ENCODE measurements around the gene GRIK2. TPM values are rescaled to one million over a fixed set of nuclear protein-coding genes. Genes with fewer than 3 reads are reported as not detected.
A peak's percentile ranks its signal among the peaks of the same experiment; 100 is the strongest.

GRIK2 gene
- total RNA-seq, 1 experiment from 2014 or later, result 0.70 TPM

DNA sequence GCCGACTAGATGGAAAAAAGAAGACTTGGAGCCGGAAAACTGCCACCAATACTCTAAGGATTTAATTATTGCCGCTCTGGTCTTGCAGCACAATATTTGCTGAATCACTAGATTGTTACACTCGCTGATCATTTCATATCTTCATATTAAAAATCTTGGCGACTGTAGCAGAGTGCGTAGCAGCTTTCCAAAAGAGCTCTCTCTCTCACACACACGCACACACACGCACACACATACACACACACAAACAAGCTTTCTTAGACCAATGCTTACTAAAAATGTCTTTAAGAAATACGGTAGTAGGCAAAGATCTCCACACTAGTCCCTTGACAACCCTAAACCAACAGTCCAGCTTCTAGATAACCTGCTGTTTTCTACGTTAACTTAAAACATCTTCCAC lies 7.7 kb downstream of the GRIK2 start:
- Histone ChIP-seq H3K79me2 (ENCODE audit: insufficient read depth, low read length) (no peaks in the 10 kb centered on the region), H3K4me1 (ENCODE audit: insufficient read depth, low read length) (peaks cover 10% of the 10 kb centered on the region), H3K4me2 (ENCODE audit: insufficient read depth, insufficient read length, low read length) (peak overlapping the region; percentile 98), H3T11ph (ENCODE audit: low read length) (no peak overlapping the region), H3K18ac (ENCODE audit: insufficient read length, low read depth, low read length) (no peak overlapping the region), H4K20me1 (ENCODE audit: control insufficient read depth, insufficient read depth, insufficient read length) (no peaks in the 10 kb centered on the region), H3K14ac (ENCODE audit: insufficient read depth, low read length) (no peak overlapping the region), H3K9ac (ENCODE audit: extremely low read depth, insufficient read length, low read length) (no peak overlapping the region), H4K8ac (replicated peaks; ENCODE audit: insufficient read length, low read depth, low read length) (no peak overlapping the region), H2BK20ac (ENCODE audit: low read depth, low read length, poor library complexity, severe bottlenecking) (no peak overlapping the region), H4K91ac (ENCODE audit: insufficient read length, low read depth, low read length) (no peak overlapping the region), H2AK5ac (ENCODE audit: insufficient read length, low read length) (no peak overlapping the region), H3K27me3 (ENCODE audit: insufficient read depth, low read length) (no peaks in the 10 kb centered on the region; the same call in 1 of the 2 replicates), H2BK5ac (ENCODE audit: insufficient read length, low read length) (no peak overlapping the region), H3K9me3 (ENCODE audit: control insufficient read depth, low read depth, low read length) (no peaks in the 10 kb centered on the region), H3K56ac (ENCODE audit: insufficient read length, low read depth, low read length) (no peak overlapping the region), H2BK15ac (ENCODE audit: low read depth, low read length) (no peak overlapping the region), H2AFZ (ENCODE audit: low read length) (no peak overlapping the region), H3K4ac (ENCODE audit: low read depth, low read length) (no peak overlapping the region), H3K27ac (ENCODE audit: insufficient read length, low read depth, low read length) (no peak overlapping the region), H3K79me1 (ENCODE audit: insufficient read depth, low read depth, low read length, poor library complexity, severe bottlenecking) (no peaks in the 10 kb centered on the region), H2BK120ac (ENCODE audit: low read depth, low read length, poor library complexity, severe bottlenecking) (no peak overlapping the region), H3K23ac (ENCODE audit: insufficient read length, low read depth, low read length) (no peak overlapping the region), H4K5ac (ENCODE audit: insufficient read length, low read depth, low read length) (no peak overlapping the region), H3K23me2 (ENCODE audit: insufficient read length, low read depth, low read length, poor library complexity, severe bottlenecking) (peaks cover 32% of the 10 kb centered on the region), H2BK12ac (ENCODE audit: insufficient read length, low read depth, low read length) (no peak overlapping the region)
- Mint-ChIP-seq H3K9me3 (no peaks in the 10 kb centered on the region; a peak in 1 of 5 replicates), H3K4me1 (peaks cover 33 to 34% of the 10 kb centered on the region in 2 experiments), H3K36me3 (ENCODE audit: insufficient read depth in 1 of 3, low read depth in 3 of 3) (no peaks in the 10 kb centered on the region; a peak in 1 of 7 replicates), H3K27me3 (ENCODE audit: low read depth) (peaks cover 71% of the 10 kb centered on the region), H3K27ac (no peak overlapping the region), H3K4me3 (peak overlapping the region; percentile 60 to 67)
- DNase-seq, result no peak
- TF ChIP-seq CTCF (conservative IDR thresholded peaks at IDR 0.05), result no peak
- no CpG with 5 or more reads among the region's 10 CpGs for WGBS (ENCODE audit: extremely low coverage, insufficient read length, low lambda C conversion rate)

All from H9 (cell line).